CD4-positive, alpha-beta T cell treated with Interleukin-4 for 4 hours (primary cell): Measurements from ENCODE around the gene TKTL1.
"Not testable (repeated sequence)": the region's sequence is repeated elsewhere in the genome, so short reads cannot be mapped to it uniquely, and the experiment has no call there.

Experiments used
- DNase-seq: peaks from one replicate; pipeline ENCODE4 v3.0.0-alpha.2; 2020

The TKTL1 gene, protein sequence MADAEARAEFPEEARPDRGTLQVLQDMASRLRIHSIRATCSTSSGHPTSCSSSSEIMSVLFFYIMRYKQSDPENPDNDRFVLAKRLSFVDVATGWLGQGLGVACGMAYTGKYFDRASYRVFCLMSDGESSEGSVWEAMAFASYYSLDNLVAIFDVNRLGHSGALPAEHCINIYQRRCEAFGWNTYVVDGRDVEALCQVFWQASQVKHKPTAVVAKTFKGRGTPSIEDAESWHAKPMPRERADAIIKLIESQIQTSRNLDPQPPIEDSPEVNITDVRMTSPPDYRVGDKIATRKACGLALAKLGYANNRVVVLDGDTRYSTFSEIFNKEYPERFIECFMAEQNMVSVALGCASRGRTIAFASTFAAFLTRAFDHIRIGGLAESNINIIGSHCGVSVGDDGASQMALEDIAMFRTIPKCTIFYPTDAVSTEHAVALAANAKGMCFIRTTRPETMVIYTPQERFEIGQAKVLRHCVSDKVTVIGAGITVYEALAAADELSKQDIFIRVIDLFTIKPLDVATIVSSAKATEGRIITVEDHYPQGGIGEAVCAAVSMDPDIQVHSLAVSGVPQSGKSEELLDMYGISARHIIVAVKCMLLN

DNA sequence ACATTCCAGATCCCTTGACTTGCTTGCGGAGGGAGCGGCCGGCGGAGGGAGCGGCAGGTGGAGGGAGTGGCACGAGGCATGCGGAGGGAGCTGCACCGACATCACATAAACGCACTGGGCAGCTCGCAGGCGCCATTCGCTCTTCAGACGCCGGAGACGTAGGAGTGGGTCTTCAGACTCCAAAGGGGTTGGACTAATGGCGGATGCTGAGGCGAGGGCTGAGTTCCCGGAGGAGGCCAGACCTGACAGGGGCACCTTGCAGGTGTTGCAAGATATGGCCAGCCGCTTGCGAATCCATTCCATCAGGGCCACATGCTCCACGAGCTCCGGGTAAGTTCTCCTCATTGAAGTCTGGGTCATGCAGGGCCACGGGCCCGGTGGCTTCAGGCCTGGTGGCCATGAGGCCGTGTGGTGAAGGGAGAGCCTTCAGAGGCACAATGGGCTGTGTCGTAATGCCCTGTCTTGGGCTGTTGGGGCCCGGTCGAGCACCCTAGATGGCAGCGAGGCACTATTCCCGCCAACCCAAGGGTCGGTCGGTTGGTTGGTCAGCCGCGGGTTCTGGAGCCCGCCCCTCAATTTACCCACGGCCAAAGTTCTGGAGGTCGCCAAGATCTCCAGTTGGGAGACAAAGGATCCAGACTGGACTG is at the start of gene TKTL1:
Gene TKTL1, plus strand, starts transcription at position 132 of the 647 bp plus-strand sequence. Its CDS starts 65 bp downstream, at position 197.
- DNase-seq, result no peak

DNA sequence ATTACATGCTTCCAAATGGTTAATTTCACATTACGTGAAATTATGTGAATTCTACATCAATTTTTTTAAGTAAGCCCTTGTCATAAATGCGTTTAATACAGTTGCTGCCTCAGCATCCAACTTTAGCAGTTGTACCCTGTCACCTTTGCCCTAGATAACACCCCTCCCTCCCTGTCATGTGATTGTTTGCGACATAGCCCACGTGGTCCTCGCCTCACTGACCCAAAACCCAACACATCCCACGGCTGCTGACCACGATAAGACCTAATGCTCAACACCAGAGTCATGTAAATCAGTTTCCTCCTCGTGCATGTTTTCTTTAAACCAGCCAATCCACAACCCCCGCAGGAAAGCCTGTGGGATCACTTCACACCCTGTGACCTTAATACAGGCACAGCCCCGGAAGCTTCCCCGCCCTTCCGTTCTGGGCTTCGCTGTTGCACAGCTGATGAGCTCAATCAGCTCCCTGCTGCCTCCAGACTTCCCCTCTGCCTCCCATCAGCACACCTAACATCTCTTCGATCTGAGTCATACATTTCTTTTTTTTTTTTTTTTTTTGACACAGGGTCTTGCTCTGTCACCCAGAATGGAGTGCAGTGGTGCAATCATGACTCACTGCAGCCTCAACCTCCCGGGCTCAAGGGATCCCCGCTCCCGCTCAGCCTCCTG is 48.1 kb upstream of the TKTL1 start:
- not testable (repeated sequence) for DNase-seq

DNA sequence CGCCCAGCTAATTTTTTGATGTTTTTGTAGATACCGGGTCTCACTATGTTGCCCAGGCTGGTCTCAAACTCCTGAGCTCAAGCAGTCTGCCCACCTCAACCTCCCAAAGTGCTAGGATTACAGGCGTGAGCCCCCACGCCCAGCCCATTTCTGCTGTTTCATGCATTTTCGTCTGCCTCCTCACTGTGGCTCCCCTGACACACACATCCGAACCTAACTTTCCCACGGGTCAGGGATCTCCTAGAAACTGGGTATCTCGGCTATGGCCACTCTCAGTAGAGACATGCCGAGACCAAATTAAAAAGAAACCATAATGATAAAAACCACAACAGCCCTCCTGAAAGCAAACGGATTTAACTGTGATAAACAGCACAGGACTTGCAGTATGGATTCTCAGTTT is 47.5 kb upstream of the TKTL1 start:
- DNase-seq, result not testable (repeated sequence)

DNA sequence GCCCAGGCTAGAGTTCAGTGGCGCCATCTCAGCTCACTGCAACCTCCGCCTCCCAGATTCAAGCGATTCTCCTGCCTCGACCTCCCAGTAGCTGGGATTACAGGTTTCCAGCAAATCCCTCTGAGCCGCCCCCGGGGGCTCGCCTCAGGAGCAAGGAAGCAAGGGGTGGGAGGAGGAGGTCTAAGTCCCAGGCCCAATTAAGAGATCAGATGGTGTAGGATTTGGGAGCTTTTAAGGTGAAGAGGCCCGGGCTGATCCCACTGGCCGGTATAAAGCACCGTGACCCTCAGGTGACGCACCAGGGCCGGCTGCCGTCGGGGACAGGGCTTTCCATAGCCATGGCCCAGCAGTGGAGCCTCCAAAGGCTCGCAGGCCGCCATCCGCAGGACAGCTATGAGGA is 38.3 kb upstream of the TKTL1 start, which contains the start of gene OPN1MW3:
Gene OPN1MW3, plus strand, starts transcription at position 301 of the 400 bp plus-strand sequence. Its CDS starts 38 bp downstream, at position 339.
- DNase-seq, result not testable (repeated sequence)

DNA sequence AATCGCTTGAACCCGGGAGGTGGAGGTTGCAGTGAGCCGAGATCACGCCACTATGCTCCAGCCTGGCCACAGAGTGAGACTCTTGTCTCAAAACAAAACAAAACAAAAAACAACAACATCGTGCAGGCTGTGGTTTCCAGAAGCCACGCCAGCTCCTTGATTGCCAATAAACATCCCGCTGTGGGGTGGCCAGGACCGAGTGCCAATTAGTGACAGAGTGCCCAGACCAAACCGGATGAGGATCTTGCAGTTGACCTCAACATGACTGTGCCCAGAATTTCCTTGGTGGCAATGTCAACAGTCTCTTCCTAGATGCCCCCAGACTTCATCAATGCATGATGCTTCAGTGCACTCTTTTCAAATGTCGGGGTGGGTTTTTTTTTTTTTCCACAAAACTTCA is 36.9 kb upstream of the TKTL1 start:
- not testable (repeated sequence) for DNase-seq

DNA sequence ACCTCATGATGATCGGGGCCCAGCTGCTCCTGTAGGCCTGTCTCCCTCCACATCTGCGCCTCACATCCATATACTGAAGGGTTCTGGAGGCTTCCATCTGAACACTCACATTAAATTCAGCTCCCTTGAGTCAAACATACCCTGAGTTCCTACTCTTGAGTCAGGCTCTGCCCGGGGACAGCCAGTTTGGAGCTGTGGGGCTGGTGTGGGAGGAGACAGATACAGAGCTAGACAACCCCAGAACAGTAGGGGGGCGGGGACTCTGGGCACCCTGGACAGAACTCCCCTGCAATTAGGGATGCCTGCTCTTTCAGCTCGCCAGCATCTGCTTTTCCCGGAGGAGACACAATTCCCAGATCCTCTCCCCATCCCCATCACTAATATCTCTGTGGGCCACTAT is 32.5 kb upstream of the TKTL1 start:
- not testable (repeated sequence) for DNase-seq

DNA sequence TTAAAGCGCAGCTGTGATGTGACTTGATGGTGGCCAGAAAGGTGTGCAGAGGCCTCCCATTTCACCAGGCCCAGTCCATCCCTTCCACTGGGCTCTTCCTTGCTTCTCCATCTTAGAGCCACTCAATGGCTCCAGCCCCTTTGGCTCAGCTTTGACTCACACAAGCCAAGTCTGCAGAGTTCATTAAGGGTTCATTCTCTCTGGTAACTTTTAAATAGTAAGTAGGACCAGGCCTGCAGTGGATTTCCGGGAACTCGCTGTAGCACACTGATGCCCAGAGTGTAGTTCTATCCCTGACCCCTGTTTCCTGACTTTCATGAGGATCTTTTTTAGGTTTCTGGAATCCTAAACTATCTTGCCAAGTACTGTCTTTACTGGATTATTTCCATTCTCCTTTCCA is 26.4 kb upstream of the TKTL1 start:
- not testable (repeated sequence) for DNase-seq

DNA sequence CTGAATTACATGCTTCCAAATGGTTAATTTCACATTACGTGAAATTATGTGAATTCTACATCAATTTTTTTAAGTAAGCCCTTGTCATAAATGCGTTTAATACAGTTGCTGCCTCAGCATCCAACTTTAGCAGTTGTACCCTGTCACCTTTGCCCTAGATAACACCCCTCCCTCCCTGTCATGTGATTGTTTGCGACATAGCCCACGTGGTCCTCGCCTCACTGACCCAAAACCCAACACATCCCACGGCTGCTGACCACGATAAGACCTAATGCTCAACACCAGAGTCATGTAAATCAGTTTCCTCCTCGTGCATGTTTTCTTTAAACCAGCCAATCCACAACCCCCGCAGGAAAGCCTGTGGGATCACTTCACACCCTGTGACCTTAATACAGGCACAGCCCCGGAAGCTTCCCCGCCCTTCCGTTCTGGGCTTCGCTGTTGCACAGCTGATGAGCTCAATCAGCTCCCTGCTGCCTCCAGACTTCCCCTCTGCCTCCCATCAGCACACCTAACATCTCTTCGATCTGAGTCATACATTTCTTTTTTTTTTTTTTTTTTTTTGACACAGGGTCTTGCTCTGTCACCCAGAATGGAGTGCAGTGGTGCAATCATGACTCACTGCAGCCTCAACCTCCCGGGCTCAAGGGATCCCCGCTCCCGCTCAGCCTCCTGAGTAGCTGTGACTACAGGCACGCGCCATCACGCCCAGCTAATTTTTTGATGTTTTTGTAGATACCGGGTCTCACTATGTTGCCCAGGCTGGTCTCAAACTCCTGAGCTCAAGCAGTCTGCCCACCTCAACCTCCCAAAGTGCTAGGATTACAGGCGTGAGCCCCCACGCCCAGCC is 10.9 kb upstream of the TKTL1 start:
- not testable (repeated sequence) for DNase-seq

DNA sequence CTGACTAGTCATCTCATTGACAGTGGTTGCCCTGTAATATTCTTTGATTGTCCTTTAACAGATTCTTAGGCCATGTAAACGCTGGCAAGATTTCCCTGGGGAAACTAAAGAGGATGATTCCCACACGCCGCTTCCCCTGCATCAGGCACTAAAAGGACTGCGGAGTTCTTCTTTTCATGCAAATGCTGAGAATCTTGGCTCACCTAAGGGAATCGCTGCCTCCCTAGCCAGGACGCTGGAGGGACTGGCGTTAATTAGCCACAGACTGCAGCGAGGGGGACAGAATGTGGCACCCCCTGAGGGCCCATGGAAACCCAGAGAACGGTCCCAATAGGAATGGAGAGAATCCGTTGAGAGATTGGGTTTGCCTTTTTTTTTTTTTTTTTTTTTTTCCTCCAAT is 9.2 kb upstream of the TKTL1 start:
- not testable (repeated sequence) for DNase-seq

DNA sequence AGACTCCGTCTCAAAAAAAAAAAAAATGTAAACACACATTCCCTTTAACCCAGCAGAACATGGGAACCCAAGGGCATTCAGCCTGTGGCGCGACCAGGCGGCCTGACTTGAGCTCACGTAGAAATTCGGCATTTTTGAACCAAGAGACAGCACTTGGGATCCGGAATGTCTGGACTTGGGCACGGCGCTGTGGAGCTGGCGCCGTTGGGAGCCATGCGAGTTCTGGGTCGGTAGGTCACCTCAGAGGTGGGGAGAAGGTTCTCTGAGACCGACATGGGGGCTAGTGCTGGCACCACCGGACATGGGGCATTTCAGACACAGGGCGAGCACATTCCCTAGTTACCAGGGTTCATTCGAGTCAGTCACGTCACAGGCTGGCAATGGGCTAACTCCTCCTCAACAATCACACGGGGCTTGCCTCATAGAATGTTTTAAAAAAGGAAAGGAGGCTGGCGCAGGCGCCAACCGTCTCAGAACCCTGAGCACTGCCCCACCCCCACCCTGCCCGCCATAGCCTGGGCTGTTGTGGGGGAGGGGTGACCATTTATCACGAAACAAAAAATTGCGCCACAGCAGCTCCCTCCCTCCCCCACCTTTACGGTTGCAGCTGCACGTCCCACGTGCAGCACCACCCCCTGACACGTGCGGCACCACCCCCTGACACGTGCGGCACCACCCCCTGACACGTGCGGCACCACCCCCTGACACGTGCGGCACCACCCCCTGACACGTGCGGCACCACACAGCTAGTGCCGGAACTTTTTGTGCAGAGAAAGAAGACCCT is 612 bp upstream of the TKTL1 start, which contains the start of gene TEX28:
Gene TEX28, minus strand, starts transcription at position 334 of the 784 bp plus-strand sequence. CDS start 3,007 bp downstream, outside the sequence.
- DNase-seq, result no peak

DNA sequence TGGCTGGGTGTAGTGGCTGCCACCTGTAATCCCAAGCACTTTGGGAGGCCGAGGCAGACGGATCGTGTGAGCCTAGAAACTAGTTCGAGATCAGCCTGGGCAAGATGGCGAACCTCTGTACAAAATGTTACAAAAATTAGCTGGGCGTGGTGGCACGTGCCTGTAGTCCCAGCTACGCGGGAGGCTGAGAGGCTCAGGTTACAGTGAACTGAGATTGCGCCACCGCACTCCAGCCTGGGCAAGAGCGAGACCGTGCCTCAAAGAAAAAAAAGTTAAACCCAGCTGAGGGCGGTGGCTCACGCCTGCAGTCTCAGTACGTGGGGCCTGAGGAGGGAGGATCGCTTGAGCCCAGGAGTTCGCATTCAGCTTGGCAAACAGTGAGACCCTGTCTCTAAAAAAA is 1.1 kb downstream of the TKTL1 start:
- no peak for DNase-seq

DNA sequence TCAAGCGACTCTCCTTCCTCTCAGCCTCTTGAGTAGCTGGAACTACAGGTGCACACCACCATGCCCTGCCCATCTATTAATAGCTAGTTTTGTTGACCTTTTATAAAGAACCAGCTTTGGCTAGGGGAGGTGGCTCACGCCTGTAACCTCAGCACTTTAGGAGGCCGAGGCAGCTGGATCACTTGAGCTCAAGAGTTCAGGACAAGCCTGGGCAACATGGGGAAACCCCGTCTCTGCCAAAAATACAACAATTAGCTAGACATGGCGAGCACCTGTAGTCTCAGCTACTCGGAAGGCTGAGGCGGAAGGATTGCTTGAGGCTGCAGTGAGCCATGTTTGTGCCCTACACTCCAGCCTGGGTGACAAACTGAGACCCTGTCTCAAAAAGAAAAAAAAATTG is 2.7 kb downstream of the TKTL1 start:
- no peak for DNase-seq

DNA sequence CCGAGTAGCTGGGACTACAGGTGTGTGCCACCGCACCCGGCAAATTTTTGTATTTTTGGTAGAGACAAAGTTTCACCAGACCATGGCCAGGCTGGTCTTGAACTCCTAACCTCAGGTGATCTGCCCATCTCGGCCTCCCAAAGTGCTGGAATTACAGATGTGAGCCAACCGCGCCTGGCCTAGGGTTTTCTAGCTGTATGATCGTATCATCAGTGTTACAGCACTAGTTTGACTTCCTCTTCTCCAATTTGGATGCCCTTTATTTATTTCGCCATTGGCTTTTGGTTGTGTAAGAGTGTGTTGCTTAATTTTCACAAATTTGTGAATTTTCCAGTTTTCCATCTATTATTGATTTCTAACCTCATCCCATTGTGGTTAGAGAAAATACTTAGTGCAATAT is 5.2 kb downstream of the TKTL1 start:
- no peak for DNase-seq

DNA sequence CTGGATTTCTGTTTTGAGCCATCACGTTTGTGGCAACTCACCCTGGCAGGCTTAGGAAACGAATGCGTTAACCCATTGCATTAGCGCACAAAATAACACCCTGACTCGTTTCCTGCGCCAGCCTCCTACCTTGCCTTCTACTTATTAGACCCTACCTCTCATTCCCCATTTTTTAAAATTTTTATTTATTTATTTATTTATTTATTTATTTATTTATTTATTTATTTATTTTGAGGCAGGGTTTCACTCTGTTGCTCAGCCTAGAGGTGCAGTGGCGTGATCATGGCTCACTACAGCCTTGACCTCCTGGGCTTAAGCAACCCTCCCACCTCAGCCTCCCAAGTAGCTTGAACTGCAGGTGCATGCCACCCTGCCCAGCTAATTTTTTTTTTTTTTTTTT is 7.4 kb downstream of the TKTL1 start:
- DNase-seq, result not testable (repeated sequence)

DNA sequence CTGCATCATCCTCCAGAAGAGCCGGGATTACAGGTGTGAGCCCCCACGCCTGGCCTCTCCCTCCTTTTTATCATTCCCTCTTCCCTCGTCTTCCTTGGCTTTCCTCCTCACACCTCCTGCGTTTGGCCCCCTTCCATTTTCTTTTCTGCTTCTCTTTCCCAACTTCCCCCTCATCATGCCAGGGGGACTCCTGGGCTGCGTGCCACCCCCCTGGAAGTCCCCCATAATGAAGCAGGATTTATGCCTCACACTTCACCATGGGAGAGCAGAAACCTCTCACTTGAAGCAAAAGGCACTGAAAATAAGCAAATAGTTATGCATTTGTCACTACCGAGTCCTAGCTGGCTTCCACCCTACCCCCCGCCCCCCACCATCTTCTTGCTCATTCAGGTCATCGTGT is 7.9 kb downstream of the TKTL1 start:
- DNase-seq, result no peak

DNA sequence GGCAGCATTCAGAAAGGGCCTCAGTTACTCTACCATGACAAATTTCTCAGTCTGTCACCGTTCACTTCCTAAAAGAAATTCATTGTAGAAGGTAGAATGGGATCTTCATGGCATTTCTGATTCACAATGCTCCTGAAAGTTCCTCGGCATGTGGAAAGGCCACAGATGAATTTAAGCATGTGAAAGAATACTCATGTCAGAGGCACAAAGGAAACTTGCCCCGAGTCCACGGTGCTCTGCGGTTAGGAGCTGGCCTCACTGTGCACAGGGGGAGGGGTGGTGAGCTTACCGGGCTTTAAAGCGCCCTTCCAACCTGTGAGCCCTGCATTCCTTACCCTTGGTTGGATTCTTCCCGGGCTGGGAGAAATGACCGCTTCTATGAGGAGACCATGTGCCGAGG is 9.3 kb downstream of the TKTL1 start:
- DNase-seq, result no peak

DNA sequence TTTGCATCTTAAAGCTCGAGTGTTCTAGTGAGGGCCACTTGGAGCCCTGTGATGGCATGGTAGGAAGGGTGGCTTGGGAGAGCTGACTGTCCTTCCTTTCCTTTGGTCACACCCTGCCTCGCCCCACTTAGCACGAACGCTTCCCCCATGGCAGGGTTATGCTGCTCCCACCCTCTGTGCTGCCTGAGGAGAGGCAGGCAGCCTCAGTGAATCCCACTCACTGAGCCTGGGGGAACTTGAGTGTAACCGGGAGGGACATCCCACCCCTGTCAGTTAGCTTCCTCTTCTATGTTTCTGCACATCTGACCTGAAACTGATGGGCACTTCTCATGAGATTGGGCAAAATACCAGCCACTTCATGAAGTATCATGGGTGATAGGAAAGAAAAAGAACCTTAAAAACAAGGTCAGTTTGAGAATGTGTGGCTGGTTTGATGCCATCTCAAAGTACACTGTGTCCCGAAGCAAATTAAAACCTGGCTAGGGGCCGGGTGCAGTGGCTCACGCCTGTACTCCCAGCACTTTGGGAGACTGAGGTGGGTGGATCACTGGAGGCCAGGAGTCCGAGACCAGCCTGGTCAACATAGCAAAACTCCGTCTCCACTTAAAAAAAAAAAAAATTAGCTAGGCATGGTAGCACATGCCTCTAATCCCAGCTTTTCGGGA is 10.1 kb downstream of the TKTL1 start:
- DNase-seq, result no peak

DNA sequence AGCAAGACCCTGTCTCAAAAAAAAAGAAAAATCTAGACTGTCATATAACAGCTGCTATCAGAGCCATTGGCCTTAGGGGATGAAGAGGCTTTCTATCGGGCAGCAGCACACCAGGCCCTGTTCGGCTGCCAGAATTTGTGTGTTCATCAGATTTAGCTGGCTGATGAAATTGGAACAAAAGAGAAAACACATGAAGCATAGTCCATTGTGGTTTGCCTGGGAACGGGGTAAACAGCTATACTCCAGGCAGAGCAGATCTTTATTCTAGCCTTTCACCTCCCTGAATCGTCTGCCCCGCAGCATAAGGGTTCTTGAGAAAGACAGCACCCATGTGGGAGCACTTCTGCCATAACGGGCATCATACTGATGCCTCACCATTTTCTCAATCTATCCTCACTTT is 11.6 kb downstream of the TKTL1 start:
- no peak for DNase-seq

DNA sequence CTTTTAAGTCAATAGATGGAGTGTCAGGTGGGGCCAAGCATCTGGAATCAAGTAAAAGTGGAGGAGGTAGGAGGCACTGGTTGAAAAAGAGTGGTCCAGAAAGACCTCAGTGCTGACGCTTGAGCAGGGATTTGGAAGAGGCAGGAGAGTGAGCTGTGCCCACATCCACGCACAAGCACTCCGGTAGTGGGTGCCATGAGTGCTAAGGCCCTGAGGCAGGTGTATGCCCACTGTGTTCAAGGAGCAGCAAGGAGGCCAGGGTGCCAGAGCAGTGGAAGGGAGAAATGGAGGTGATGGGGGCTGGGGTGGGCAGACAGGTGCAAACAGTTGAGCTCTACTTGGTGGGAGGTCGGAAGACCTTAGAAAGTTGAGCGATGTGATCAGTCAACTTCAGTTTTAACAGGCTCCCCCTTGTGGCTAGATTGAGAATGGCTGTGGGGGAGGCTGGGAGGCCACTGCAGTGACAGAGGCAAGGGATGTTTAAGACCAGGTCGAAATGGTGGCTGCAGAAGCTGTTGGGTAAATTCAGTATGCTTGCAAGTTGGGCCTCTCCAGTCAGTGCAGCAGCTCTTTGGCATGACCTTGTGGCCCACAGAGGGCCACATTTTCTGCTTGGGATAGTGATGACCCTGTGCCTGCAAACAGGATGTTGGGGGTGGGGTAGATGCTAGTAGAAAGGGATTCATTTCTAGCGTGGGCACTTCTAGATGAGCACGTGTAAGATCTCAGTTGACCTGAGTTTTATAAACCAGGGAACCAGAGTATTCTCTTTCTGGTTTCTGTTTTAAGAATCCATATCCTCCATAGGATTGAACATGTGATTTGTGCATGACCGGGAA is 12.7 kb downstream of the TKTL1 start:
- DNase-seq, result peak; percentile 75
